ENCODE data around the gene KEAP1.

Gene KEAP1

GRCh38 chr19:10491472-10492047 is 11.6 kb downstream of the KEAP1 start:
- 96% methylated on average over 43 of the region's 43 CpGs for WGBS
- H3K27me3 ChIP-seq (ENCODE audit: insufficient read depth, low read length), result no peaks in the 10 kb centered on the region
- no peak overlapping the region for H3K4me3 ChIP-seq (ENCODE audit: low read length)
- H3K36me3 ChIP-seq (ENCODE audit: insufficient read depth, low read length), result peaks cover 74% of the 10 kb centered on the region
- H3K4me1 ChIP-seq (ENCODE audit: insufficient read depth, low read length), result no peaks in the 10 kb centered on the region
- H3K27ac ChIP-seq (ENCODE audit: low read depth, low read length), result no peak overlapping the region
- H3K9ac ChIP-seq (ENCODE audit: low read depth, low read length), result no peak overlapping the region; the same call in 1 of the 2 replicates
- no peaks in the 10 kb centered on the region for H3K9me3 ChIP-seq (ENCODE audit: insufficient read depth, low read depth, low read length)

DNA sequence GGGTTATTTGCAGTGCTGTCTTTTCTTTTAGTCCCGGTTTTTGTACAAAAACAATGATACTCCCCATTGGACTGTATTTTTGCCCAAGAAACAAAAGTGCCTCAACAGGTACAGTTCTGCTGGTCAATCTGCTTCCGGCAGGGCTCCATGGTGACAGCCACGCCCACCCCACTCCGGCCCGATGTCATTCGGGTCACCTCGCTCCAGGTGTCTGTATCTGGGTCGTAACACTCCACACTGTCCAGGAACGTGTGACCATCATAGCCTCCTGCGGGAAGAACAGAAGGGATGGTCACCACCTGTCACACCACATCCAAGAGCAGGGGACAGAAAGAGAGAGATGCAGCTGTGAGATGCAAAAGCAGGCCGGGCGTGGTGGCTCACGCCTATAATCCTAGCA is 16.6 kb downstream of the KEAP1 start:
- 95% methylated on average over 13 of the region's 13 CpGs for WGBS
- H3K36me3 ChIP-seq (ENCODE audit: insufficient read depth, low read length), result peaks cover 64% of the 10 kb centered on the region
- no peak overlapping the region for H3K9ac ChIP-seq (ENCODE audit: low read depth, low read length)

GRCh38 chr19:10478903-10479384 is 24.2 kb downstream of the KEAP1 start:
- Histone ChIP-seq H3K9me3 (ENCODE audit: insufficient read depth, low read depth, low read length) (no peaks in the 10 kb centered on the region), H3K4me1 (ENCODE audit: insufficient read depth, low read length) (no peaks in the 10 kb centered on the region), H3K9ac (ENCODE audit: low read depth, low read length) (no peak overlapping the region), H3K27me3 (ENCODE audit: insufficient read depth, low read length) (peaks cover 11% of the 10 kb centered on the region), H3K36me3 (ENCODE audit: insufficient read depth, low read length) (no peaks in the 10 kb centered on the region), H3K27ac (ENCODE audit: low read depth, low read length) (no peak overlapping the region), H3K4me3 (ENCODE audit: low read length) (no peak overlapping the region)
- 6% methylated on average over 34 of the region's 36 CpGs for WGBS

More for the DNA sequence above, 16.6 kb downstream of the KEAP1 start:
- H3K4me1 ChIP-seq (ENCODE audit: insufficient read depth, low read length), result no peaks in the 10 kb centered on the region
- no peak overlapping the region for H3K4me3 ChIP-seq (ENCODE audit: low read length)
- H3K9me3 ChIP-seq (ENCODE audit: insufficient read depth, low read depth, low read length), result no peaks in the 10 kb centered on the region
- H3K27ac ChIP-seq (ENCODE audit: low read depth, low read length), result no peak overlapping the region
- no peaks in the 10 kb centered on the region for H3K27me3 ChIP-seq (ENCODE audit: insufficient read depth, low read length)

- H3K27ac ChIP-seq (ENCODE audit: low read depth, low read length), result no peak overlapping the region
- H3K4me3 ChIP-seq (ENCODE audit: low read length), result no peak overlapping the region
- H3K36me3 ChIP-seq (ENCODE audit: insufficient read depth, low read length), result no peaks in the 10 kb centered on the region
- no peak overlapping the region for H3K9ac ChIP-seq (ENCODE audit: low read depth, low read length)
- no peaks in the 10 kb centered on the region for H3K9me3 ChIP-seq (ENCODE audit: insufficient read depth, low read depth, low read length)
- 64% methylated on average over 4 of the region's 5 CpGs for WGBS
- peaks cover 11% of the 10 kb centered on the region for H3K27me3 ChIP-seq (ENCODE audit: insufficient read depth, low read length)
- no peaks in the 10 kb centered on the region for H3K4me1 ChIP-seq (ENCODE audit: insufficient read depth, low read length)
Measured at GRCh38 chr19:10478476-10478875, 24.7 kb downstream of the KEAP1 start.

DNA sequence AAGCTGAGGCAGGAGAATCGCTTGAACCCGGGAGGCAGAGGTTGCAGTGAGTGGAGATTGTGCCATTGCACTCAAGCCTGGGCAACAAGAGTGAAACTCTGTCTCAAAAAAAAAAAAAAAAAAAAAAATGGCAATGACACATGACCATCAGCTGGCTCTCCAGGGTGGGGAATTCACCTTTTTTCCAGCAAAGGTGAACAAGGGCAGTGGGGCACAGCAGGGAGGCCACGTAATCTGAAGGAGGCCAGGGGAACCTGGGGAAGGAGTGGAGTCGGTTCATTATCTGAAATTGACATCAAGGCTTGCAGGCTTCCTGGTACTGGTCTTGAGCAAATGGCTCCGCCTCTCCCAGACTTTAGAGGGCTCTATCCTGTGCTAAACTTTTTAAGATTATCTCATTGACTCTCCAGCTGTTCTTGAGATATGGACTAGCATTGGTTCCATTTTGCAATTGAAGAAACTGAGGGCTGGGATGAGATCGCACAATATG is 28.1 kb downstream of the KEAP1 start:
- no peak overlapping the region for H3K4me3 ChIP-seq (ENCODE audit: low read length)
- H3K36me3 ChIP-seq (ENCODE audit: insufficient read depth, low read length), result no peaks in the 10 kb centered on the region
- H3K27ac ChIP-seq (ENCODE audit: low read depth, low read length), result no peak overlapping the region
- H3K9ac ChIP-seq (ENCODE audit: low read depth, low read length), result no peak overlapping the region
- no peaks in the 10 kb centered on the region for H3K9me3 ChIP-seq (ENCODE audit: insufficient read depth, low read depth, low read length)
- H3K4me1 ChIP-seq (ENCODE audit: insufficient read depth, low read length), result no peaks in the 10 kb centered on the region
- WGBS, result 75% methylated on average over 6 of the region's 6 CpGs
- peaks cover 10% of the 10 kb centered on the region for H3K27me3 ChIP-seq (ENCODE audit: insufficient read depth, low read length)

DNA sequence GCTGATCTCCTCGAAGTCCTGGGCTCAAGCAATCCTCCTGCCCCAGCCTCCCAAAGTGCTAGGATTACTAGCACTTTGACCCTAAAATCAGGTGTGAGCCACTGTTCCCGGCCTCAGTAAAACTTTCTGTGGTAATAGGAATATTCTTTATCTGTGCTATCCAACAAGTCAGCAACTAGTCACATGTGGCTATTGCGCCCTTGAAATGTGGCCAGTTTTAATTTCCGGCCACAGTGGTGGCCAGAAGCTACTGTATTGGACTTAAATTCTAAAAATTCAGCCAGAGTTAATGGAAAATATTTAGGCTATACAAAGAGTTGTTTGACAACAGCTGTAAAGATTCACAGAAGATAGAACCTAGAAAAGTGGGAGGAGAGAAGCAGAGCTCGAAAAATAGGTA is 30.0 kb downstream of the KEAP1 start:
- no peak overlapping the region for H3K27ac ChIP-seq (ENCODE audit: low read depth, low read length)
- no peak overlapping the region for H3K4me3 ChIP-seq (ENCODE audit: low read length)
- H3K36me3 ChIP-seq (ENCODE audit: insufficient read depth, low read length), result no peaks in the 10 kb centered on the region
- no peaks in the 10 kb centered on the region for H3K9me3 ChIP-seq (ENCODE audit: insufficient read depth, low read depth, low read length)
- 94% methylated on average over 5 of the region's 5 CpGs for WGBS
- H3K9ac ChIP-seq (ENCODE audit: low read depth, low read length), result no peak overlapping the region
- no peaks in the 10 kb centered on the region for H3K27me3 ChIP-seq (ENCODE audit: insufficient read depth, low read length)
- 0 out of 2 replicates have a peak, but pooled peaks cover 4% of the 10 kb centered on the region for H3K4me1 ChIP-seq (ENCODE audit: insufficient read depth, low read length)

- WGBS, result 90% methylated on average over 6 of the region's 6 CpGs
- Histone ChIP-seq H3K4me3 (ENCODE audit: low read length) (no peak overlapping the region), H3K27me3 (ENCODE audit: insufficient read depth, low read length) (no peaks in the 10 kb centered on the region), H3K9ac (ENCODE audit: low read depth, low read length) (no peak overlapping the region), H3K36me3 (ENCODE audit: insufficient read depth, low read length) (no peaks in the 10 kb centered on the region), H3K9me3 (ENCODE audit: insufficient read depth, low read depth, low read length) (no peaks in the 10 kb centered on the region), H3K4me1 (ENCODE audit: insufficient read depth, low read length) (peaks cover 10% of the 10 kb centered on the region; the same call in 1 of the 2 replicates), H3K27ac (ENCODE audit: low read depth, low read length) (no peak overlapping the region)
Measured at GRCh38 chr19:10471909-10472308, 31.2 kb downstream of the KEAP1 start.

DNA sequence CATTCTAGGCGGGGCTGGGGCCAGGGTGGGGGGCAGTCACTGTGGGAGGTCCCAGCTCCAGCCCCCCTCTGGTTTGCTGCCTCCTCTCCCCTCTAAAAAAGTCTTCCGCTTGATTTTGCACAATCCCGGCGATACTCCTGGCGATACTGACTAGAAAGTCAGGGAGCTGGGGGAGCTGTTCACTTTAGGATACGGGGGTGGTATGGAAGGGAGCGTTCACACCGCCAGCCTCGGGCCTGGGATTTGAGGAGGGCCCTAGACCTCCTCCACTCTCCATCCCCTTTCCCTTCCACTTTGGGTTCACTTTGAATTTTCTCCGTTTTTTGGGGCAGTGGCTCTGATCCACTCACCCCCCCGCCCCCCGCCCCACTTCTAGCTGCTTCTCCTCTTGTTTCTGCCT is 35.0 kb downstream of the KEAP1 start:
- no peak overlapping the region for H3K27ac ChIP-seq (ENCODE audit: low read depth, low read length)
- H3K27me3 ChIP-seq (ENCODE audit: insufficient read depth, low read length), result no peaks in the 10 kb centered on the region
- no peak overlapping the region for H3K9ac ChIP-seq (ENCODE audit: low read depth, low read length)
- H3K9me3 ChIP-seq (ENCODE audit: insufficient read depth, low read depth, low read length), result no peaks in the 10 kb centered on the region
- peaks cover 10% of the 10 kb centered on the region; the same call in 1 of the 2 replicates for H3K4me1 ChIP-seq (ENCODE audit: insufficient read depth, low read length)
- H3K36me3 ChIP-seq (ENCODE audit: insufficient read depth, low read length), result 0 out of 2 replicates have a peak, but pooled peaks cover 3% of the 10 kb centered on the region
- no peak overlapping the region for H3K4me3 ChIP-seq (ENCODE audit: low read length)
- 87% methylated on average over 9 of the region's 12 CpGs for WGBS

DNA sequence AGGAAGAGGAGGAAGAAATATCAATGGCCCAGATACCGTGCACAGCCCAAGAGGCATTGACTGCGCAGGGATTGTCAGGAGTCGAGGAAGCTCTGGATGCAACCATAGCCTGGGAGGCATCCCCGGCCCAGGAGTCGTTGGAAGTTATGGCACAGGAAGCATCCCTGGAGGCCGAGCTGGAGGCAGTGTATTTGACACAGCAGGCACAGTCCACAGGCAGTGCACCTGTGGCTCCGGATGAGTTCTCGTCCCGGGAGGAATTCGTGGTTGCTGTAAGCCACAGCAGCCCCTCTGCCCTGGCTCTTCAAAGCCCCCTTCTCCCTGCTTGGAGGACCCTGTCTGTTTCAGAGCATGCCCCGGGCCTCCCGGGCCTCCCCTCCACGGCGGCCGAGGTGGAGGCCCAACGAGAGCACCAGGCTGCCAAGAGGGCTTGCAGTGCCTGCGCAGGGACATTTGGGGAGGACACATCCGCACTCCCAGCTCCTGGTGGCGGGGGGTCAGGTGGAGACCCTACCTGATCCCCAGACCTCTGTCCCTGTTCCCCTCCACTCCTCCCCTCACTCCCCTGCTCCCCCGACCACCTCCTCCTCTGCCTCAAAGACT is 36.0 kb downstream of the KEAP1 start:
- H3K9ac ChIP-seq (ENCODE audit: low read depth, low read length), result no peak overlapping the region

DNA sequence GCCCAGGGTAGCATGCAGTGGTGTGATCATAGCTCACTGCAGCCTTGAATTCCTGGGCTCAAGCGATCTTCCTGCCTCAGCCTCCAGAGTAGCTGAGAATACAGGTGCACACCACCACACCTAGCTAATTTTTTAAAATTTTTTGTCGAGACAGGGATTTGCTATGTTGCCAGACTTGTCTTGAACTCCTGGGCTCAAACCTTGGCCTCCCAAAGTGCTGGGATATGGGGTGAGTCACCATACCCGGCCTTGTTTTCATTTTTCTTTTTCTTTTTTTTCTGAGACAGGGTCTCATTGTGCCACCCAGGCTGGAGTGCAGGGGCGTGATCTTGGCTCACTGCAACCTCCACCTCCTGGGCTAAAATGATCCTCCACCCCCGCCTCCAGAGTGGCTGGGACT is 38.7 kb downstream of the KEAP1 start:
- H3K9me3 ChIP-seq (ENCODE audit: insufficient read depth, low read depth, low read length), result no peaks in the 10 kb centered on the region
- H3K27ac ChIP-seq (ENCODE audit: low read depth, low read length), result no peak overlapping the region

More for the DNA sequence above, 36.0 kb downstream of the KEAP1 start:
- H3K27me3 ChIP-seq (ENCODE audit: insufficient read depth, low read length), result no peaks in the 10 kb centered on the region; the same call in 1 of the 2 replicates
- peaks cover 10% of the 10 kb centered on the region; the same call in 1 of the 2 replicates for H3K4me1 ChIP-seq (ENCODE audit: insufficient read depth, low read length)
- H3K9me3 ChIP-seq (ENCODE audit: insufficient read depth, low read depth, low read length), result no peaks in the 10 kb centered on the region
- 0 out of 2 replicates have a peak, but pooled peaks cover 3% of the 10 kb centered on the region for H3K36me3 ChIP-seq (ENCODE audit: insufficient read depth, low read length)
- H3K4me3 ChIP-seq (ENCODE audit: low read length), result no peak overlapping the region
- no peak overlapping the region for H3K27ac ChIP-seq (ENCODE audit: low read depth, low read length)
- WGBS, result 91% methylated on average over 20 of the region's 20 CpGs

GRCh38 chr19:10462557-10462956 is 40.6 kb downstream of the KEAP1 start:
- Histone ChIP-seq H3K27me3 (ENCODE audit: insufficient read depth, low read length) (no peaks in the 10 kb centered on the region; the same call in 1 of the 2 replicates), H3K4me3 (ENCODE audit: low read length) (no peak overlapping the region), H3K9ac (ENCODE audit: low read depth, low read length) (no peak overlapping the region), H3K36me3 (ENCODE audit: insufficient read depth, low read length) (0 out of 2 replicates have a peak, but pooled peaks cover 3% of the 10 kb centered on the region), H3K27ac (ENCODE audit: low read depth, low read length) (no peak overlapping the region), H3K4me1 (ENCODE audit: insufficient read depth, low read length) (no peaks in the 10 kb centered on the region), H3K9me3 (ENCODE audit: insufficient read depth, low read depth, low read length) (no peaks in the 10 kb centered on the region)
- WGBS, result 82% methylated on average over 4 of the region's 4 CpGs

More for the DNA sequence above, 38.7 kb downstream of the KEAP1 start:
- Histone ChIP-seq H3K4me3 (ENCODE audit: low read length) (no peak overlapping the region), H3K9ac (ENCODE audit: low read depth, low read length) (no peak overlapping the region), H3K4me1 (ENCODE audit: insufficient read depth, low read length) (peaks cover 10% of the 10 kb centered on the region; the same call in 1 of the 2 replicates), H3K36me3 (ENCODE audit: insufficient read depth, low read length) (0 out of 2 replicates have a peak, but pooled peaks cover 3% of the 10 kb centered on the region), H3K27me3 (ENCODE audit: insufficient read depth, low read length) (no peaks in the 10 kb centered on the region; the same call in 1 of the 2 replicates)
- WGBS, result 92% methylated on average over 5 of the region's 5 CpGs

Measured in HUES64 (cell line).